Body of pancreas (tissue), 4 donors: ENCODE results near the gene AK9. TPM values are rescaled to one million over a fixed set of nuclear protein-coding genes. Genes with fewer than 3 reads are reported as not detected.

Source experiments
- ATAC-seq: fragments of 150-250 bp; one replicate; pipeline ENCODE4 v1.9.1; 2016
- DNase-seq, 4 donors: peaks; one replicate each; pipeline ENCODE4 v3.0.0-alpha.2; 2019
- H3K27ac ChIP-seq, 4 donors: fragments of 200-600 bp; sonication (generic); 1 replicate in 3 of 4; 2 replicates in 1 of 4; pipeline versions ENCODE4 v1.5.1 to v1.6.1; 2016 to 2019; ENCODE audit warnings: mild to moderate bottlenecking in 1 of 4, mixed read lengths in 1 of 4, moderate library complexity in 1 of 4
- H3K27me3 ChIP-seq, 2 donors: fragments of 200-600 bp; sonication (generic); one replicate each; pipeline ENCODE4 v1.6.0; 2016; ENCODE audit warnings: mild to moderate bottlenecking in 1 of 2
- H3K36me3 ChIP-seq, 2 donors: fragments of 200-600 bp; sonication (generic); replicated peaks in 1 of 2; 2 replicates each; pipeline ENCODE4 v1.5.1; 2016; ENCODE audit warnings: low read depth in 2 of 2; ENCODE audit not compliant: insufficient read depth in 1 of 2
- H3K4me1 ChIP-seq: fragments of 200-600 bp; sonication (generic); one replicate; pipeline ENCODE4 v1.6.0; 2016
- H3K4me3 ChIP-seq, 2 donors: fragments of 200-600 bp; sonication (generic); 1 replicate in 1 of 2; 2 replicates in 1 of 2; pipeline ENCODE4 v1.5.1; 2016 to 2019
- H3K9me3 ChIP-seq, 3 donors: fragments of 200-600 bp; sonication (generic); 1 replicate in 2 of 3; 2 replicates in 1 of 3; pipeline ENCODE4 v1.5.1; 2016
- POLR2A ChIP-seq, 3 donors: fragments of 450-650 bp; IDR thresholded peaks; one replicate each; pipeline ENCODE4 v1.6.1; 2016; ENCODE audit warnings: antibody characterized with exemption in 3 of 3, mild to moderate bottlenecking in 2 of 3
- WGBS, 2 donors: methylation state at CpG; one replicate each; pipeline ENCODE4 v1.1.5; 2017; 5-methylcytosine and 5-hydroxymethylcytosine counted together
- intact Hi-C: fragments of 100-400 bp; cut with DNase I; formaldehyde crosslinking; loops from one replicate; pipeline ENCODE4 v1.15.1; 2023
- total RNA-seq, 2 donors: library from RNA; depleted of rRNA; stranded (reverse); fragments of >200 nt; gene quantifications; one replicate each; pipeline ENCODE4 v1.1.0, GENCODE V29; 2016
- TF ChIP-seq, protein P1 (sequence below), 7 experiments: fragments of 450-650 bp in 4 of 7; fragments of 200-600 bp in 3 of 7; sonication (generic) in 3 of 7; IDR thresholded peaks; one replicate each; pipeline ENCODE4 v1.5.1; 2016 to 2019; ENCODE audit warnings: antibody characterized with exemption in 7 of 7

The AK9 gene
- total RNA-seq, 2 donors from 2014 or later, result 9.6 to 20.1 TPM

GRCh38 chr6:109480993-109481480 is 210.0 kb downstream of the AK9 start:
- intact Hi-C loops, result no loop called here
- H3K27ac ChIP-seq, result no peak overlapping the region
- H3K4me1 ChIP-seq, result peaks cover 59% of the 10 kb centered on the region
- H3K4me3 ChIP-seq, result no peak overlapping the region
- TF ChIP-seq, protein P1, sequence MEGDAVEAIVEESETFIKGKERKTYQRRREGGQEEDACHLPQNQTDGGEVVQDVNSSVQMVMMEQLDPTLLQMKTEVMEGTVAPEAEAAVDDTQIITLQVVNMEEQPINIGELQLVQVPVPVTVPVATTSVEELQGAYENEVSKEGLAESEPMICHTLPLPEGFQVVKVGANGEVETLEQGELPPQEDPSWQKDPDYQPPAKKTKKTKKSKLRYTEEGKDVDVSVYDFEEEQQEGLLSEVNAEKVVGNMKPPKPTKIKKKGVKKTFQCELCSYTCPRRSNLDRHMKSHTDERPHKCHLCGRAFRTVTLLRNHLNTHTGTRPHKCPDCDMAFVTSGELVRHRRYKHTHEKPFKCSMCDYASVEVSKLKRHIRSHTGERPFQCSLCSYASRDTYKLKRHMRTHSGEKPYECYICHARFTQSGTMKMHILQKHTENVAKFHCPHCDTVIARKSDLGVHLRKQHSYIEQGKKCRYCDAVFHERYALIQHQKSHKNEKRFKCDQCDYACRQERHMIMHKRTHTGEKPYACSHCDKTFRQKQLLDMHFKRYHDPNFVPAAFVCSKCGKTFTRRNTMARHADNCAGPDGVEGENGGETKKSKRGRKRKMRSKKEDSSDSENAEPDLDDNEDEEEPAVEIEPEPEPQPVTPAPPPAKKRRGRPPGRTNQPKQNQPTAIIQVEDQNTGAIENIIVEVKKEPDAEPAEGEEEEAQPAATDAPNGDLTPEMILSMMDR (IDR thresholded peaks at IDR 0.05), result no peak
- TF ChIP-seq POLR2A (IDR thresholded peaks at IDR 0.05), result no peak
- DNase-seq, result no peak
- no peak for ATAC-seq
- 89 to 98% methylated on average over 7 of the region's 7 CpGs for WGBS, 2 donors
- no peaks in the 10 kb centered on the region for H3K9me3 ChIP-seq
- H3K36me3 ChIP-seq, result peaks cover 0 to 2% of the 10 kb centered on the region in 2 donors
- H3K27me3 ChIP-seq, result no peaks in the 10 kb centered on the region

GRCh38 chr6:109478841-109479624 is 212.0 kb downstream of the AK9 start:
- H3K36me3 ChIP-seq, result peaks cover 0 to 2% of the 10 kb centered on the region in 2 donors
- H3K9me3 ChIP-seq, result no peaks in the 10 kb centered on the region
- no peak overlapping the region for H3K4me3 ChIP-seq
- H3K27me3 ChIP-seq, result no peaks in the 10 kb centered on the region
- ATAC-seq, result no peak
- H3K27ac ChIP-seq, result no peak overlapping the region
- peaks cover 67% of the 10 kb centered on the region for H3K4me1 ChIP-seq
- no peak for TF ChIP-seq POLR2A (IDR thresholded peaks at IDR 0.05)
- WGBS, 2 donors, result 85 to 91% methylated on average over 5 of the region's 5 CpGs
- intact Hi-C loops, result no loop called here
- DNase-seq, result no peak

- ATAC-seq, result no peak
- no peak for TF ChIP-seq POLR2A (IDR thresholded peaks at IDR 0.05)
- TF ChIP-seq, protein P1 (IDR thresholded peaks at IDR 0.05), result no peak
- H3K27me3 ChIP-seq, result no peaks in the 10 kb centered on the region
- peaks cover 67% of the 10 kb centered on the region for H3K4me1 ChIP-seq
- peaks cover 0 to 2% of the 10 kb centered on the region in 2 donors for H3K36me3 ChIP-seq
- H3K9me3 ChIP-seq, result no peaks in the 10 kb centered on the region
- WGBS, 2 donors, result 79 to 82% methylated on average over 9 of the region's 9 CpGs
- H3K4me3 ChIP-seq, result no peak overlapping the region
- intact Hi-C loops, result no loop called here
- DNase-seq, result no peak
- H3K27ac ChIP-seq, result no peak overlapping the region
Observed at GRCh38 chr6:109478222-109478805, 212.7 kb downstream of the AK9 start.

- peaks cover 67% of the 10 kb centered on the region for H3K4me1 ChIP-seq
- H3K4me3 ChIP-seq, result no peak overlapping the region
- no peaks in the 10 kb centered on the region for H3K9me3 ChIP-seq
- 60 to 70% methylated on average over 2 of the region's 2 CpGs for WGBS, 2 donors
- DNase-seq (no peak), ATAC-seq (no peak)
- H3K27me3 ChIP-seq, result no peaks in the 10 kb centered on the region
- intact Hi-C loops, result no loop called here
- TF ChIP-seq, protein P1 (IDR thresholded peaks at IDR 0.05), result no peak
- TF ChIP-seq POLR2A (IDR thresholded peaks at IDR 0.05), result no peak
- peaks cover 0 to 2% of the 10 kb centered on the region in 2 donors for H3K36me3 ChIP-seq
- H3K27ac ChIP-seq, result no peak overlapping the region
Observed at GRCh38 chr6:109477725-109478124, 213.3 kb downstream of the AK9 start.

- DNase-seq (no peak), ATAC-seq (no peak)
- intact Hi-C loops, result no loop called here
- Histone ChIP-seq H3K36me3 (peaks cover 0 to 7% of the 10 kb centered on the region in 2 donors), H3K9me3 (no peaks in the 10 kb centered on the region), H3K4me1 (peaks cover 63% of the 10 kb centered on the region), H3K4me3 (no peak overlapping the region), H3K27ac (no peak overlapping the region), H3K27me3 (no peaks in the 10 kb centered on the region)
- no peak for TF ChIP-seq POLR2A (IDR thresholded peaks at IDR 0.05)
- TF ChIP-seq, protein P1 (IDR thresholded peaks at IDR 0.05), result no peak
- WGBS, 2 donors, result 94 to 97% methylated on average over 2 of the region's 2 CpGs
Observed at GRCh38 chr6:109477184-109477583, 213.8 kb downstream of the AK9 start.
